ENCODE results near the gene SFTPB. TPM values are rescaled to one million over a fixed set of nuclear protein-coding genes. Genes with fewer than 3 reads are reported as not detected.
"Not testable (repeated sequence)": the region's sequence is repeated elsewhere in the genome, so short reads cannot be mapped to it uniquely, and the experiment has no call there.

Gene SFTPB
- total RNA-seq, 2 experiments from 2014 or later: not detected

DNA sequence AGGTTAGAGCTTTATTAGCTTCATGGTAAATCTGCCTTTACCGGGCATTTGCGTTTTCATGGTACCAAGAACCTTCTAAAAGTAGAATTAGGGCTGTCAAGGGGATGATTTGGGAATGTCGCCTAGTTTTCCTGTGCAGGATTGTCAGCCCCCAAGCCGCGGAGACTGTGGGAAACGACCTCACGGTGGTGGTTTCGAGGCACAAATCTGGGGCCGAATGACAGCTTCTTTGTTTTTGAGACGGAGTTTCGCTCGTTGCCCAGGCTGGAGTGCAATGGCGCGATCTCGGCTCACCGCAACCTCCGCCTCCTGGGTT lies 52.6 kb downstream of the SFTPB start:
- Histone ChIP-seq H3K79me2 (ENCODE audit: insufficient read depth, low read depth, low read length) (peaks cover 65% of the 10 kb centered on the region), H3K4me3 (ENCODE audit: low read depth, low read length, poor library complexity, severe bottlenecking) (peak overlapping the region; percentile 80)
- POLR2A ChIA-PET: interaction anchor here (0.6 to 1.5 kb wide), 6 partner anchors 10 to 647 kb away, joined by 3 to 4 read pairs (median 4); partner anchors contain the start of gene GGCX

DNA sequence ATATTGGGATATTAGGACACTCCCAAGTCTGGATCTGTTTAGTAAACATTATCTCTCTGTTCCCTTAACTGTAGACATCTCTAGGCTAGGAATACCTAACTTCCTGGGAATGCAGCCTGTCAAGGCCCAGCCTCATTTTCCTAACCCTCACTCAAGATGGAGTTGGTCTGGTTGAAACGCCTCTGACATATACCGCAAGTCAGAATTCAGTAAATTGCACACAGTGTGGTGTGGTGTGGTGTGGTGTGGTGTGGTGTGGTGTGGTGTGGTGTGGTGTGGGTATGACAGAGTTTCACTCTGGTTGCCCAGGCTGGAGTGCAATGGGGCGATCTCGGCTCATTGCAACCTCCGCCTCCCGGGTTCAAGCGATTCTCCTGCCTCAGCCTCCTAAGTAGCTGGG lies 53.2 kb downstream of the SFTPB start:
- H2AFZ ChIP-seq (ENCODE audit: low read length); intact Hi-C loops (cut with micrococcal nuclease; ENCODE audit: unreplicated experiment); H3K4me2 ChIP-seq (ENCODE audit: low read length); BruUV-seq (replicated peaks); DNase-seq (ENCODE audit: low spot score); H3K4me3 ChIP-seq (ENCODE audit: low read depth, low read length, poor library complexity, severe bottlenecking); H3K9me2 ChIP-seq (ENCODE audit: insufficient read depth, low read length); H3K9me3 ChIP-seq (ENCODE audit: low read length); H3K27ac ChIP-seq (ENCODE audit: low read depth, low read length, poor library complexity, severe bottlenecking): not testable (repeated sequence)
- POLR2A ChIA-PET: interaction anchor here (1.0 to 1.5 kb wide), 3 partner anchors 10 to 78 kb away, joined by 3 to 4 read pairs (median 4); partner anchors contain the start of gene GGCX
- Histone ChIP-seq H3K36me3 (ENCODE audit: insufficient read depth, low read length) (peaks cover 32% of the 10 kb centered on the region), H3K79me2 (ENCODE audit: insufficient read depth, low read depth, low read length) (peaks cover 66% of the 10 kb centered on the region), H3K4me1 (ENCODE audit: insufficient read depth, low read length, poor library complexity, severe bottlenecking) (peaks cover 35% of the 10 kb centered on the region), H4K20me1 (ENCODE audit: insufficient read depth, low read length) (peaks cover 12% of the 10 kb centered on the region; the same call in 1 of the 2 replicates)
- CTCF ChIA-PET (ENCODE audit: unreplicated experiment): interaction anchor here (0.6 kb wide), 1 partner anchor 177 kb away, joined by 6 read pairs; no protein-coding TSS in a partner anchor

More for the DNA sequence above, 52.6 kb downstream of the SFTPB start:
- peak overlapping the region; percentile 69 for H3K4me2 ChIP-seq (ENCODE audit: low read length)
- peak overlapping the region; percentile 65 for H3K27ac ChIP-seq (ENCODE audit: low read depth, low read length, poor library complexity, severe bottlenecking)
- H3K4me1 ChIP-seq (ENCODE audit: insufficient read depth, low read length, poor library complexity, severe bottlenecking): peaks cover 31% of the 10 kb centered on the region
- BruUV-seq (replicated peaks): no TSS peak
- no peaks in the 10 kb centered on the region for H3K9me3 ChIP-seq (ENCODE audit: low read length)
- H3K9me2 ChIP-seq (ENCODE audit: insufficient read depth, low read length): no peaks in the 10 kb centered on the region
- H4K20me1 ChIP-seq (ENCODE audit: insufficient read depth, low read length): peaks cover 12% of the 10 kb centered on the region; the same call in 1 of the 2 replicates
- H3K36me3 ChIP-seq (ENCODE audit: insufficient read depth, low read length): peaks cover 33% of the 10 kb centered on the region
- H2AFZ ChIP-seq (ENCODE audit: low read length): peak overlapping the region; percentile 61; the same call in 1 of the 2 replicates
- no peak for DNase-seq (ENCODE audit: low spot score)
- TF ChIP-seq EZH2phosphoT487 (IDR thresholded peaks at IDR 0.05; ENCODE audit: borderline replicate concordance, low read depth, low read length): no peak
- TF ChIP-seq CTCF (conservative IDR thresholded peaks at IDR 0.05; ENCODE audit: low read length): no peak
- intact Hi-C loops (cut with micrococcal nuclease; ENCODE audit: unreplicated experiment): no loop called here
- CTCF ChIA-PET (ENCODE audit: unreplicated experiment): interaction anchor here (0.6 kb wide), 2 partner anchors 78 to 178 kb away, joined by 5 to 6 read pairs; no protein-coding TSS in a partner anchor

GRCh38 chr2:85613717-85614515 lies 54.1 kb downstream of the SFTPB start:
- peaks cover 57% of the 10 kb centered on the region for H3K79me2 ChIP-seq (ENCODE audit: insufficient read depth, low read depth, low read length)
- intact Hi-C loops (cut with micrococcal nuclease; ENCODE audit: unreplicated experiment): no loop called here

More at GRCh38 chr2:85613717-85614515, 54.1 kb downstream of the SFTPB start:
- H3K9me3 ChIP-seq (ENCODE audit: low read length): no peaks in the 10 kb centered on the region
- no peak overlapping the region for H3K27ac ChIP-seq (ENCODE audit: low read depth, low read length, poor library complexity, severe bottlenecking)
- H3K4me3 ChIP-seq (ENCODE audit: low read depth, low read length, poor library complexity, severe bottlenecking): no peak overlapping the region
- H3K4me1 ChIP-seq (ENCODE audit: insufficient read depth, low read length, poor library complexity, severe bottlenecking): peaks cover 35% of the 10 kb centered on the region
- peaks cover 29% of the 10 kb centered on the region for H3K36me3 ChIP-seq (ENCODE audit: insufficient read depth, low read length)
- peaks cover 7% of the 10 kb centered on the region; the same call in 1 of the 2 replicates for H4K20me1 ChIP-seq (ENCODE audit: insufficient read depth, low read length)
- no peaks in the 10 kb centered on the region for H3K9me2 ChIP-seq (ENCODE audit: insufficient read depth, low read length)
- H3K4me2 ChIP-seq (ENCODE audit: low read length): no peak overlapping the region
- DNase-seq (ENCODE audit: low spot score): no peak
- BruUV-seq (replicated peaks): no TSS peak
- ChIA-PET CTCF (ENCODE audit: unreplicated experiment) (no interaction called here), POLR2A (interaction anchor here (1.5 kb wide), 1 partner anchor 77 kb away, joined by 4 read pairs; no protein-coding TSS in a partner anchor)
- TF ChIP-seq CTCF (conservative IDR thresholded peaks at IDR 0.05; ENCODE audit: low read length) (no peak), EZH2phosphoT487 (IDR thresholded peaks at IDR 0.05; ENCODE audit: borderline replicate concordance, low read depth, low read length) (no peak)
- H2AFZ ChIP-seq (ENCODE audit: low read length): no peak overlapping the region
